Omental fat pad (tissue), 4 donors: ENCODE results near the gene NFIB. TPM values are rescaled to one million over a fixed set of nuclear protein-coding genes. Genes with fewer than 3 reads are reported as not detected.

Experiments
- ATAC-seq: fragments of 150-250 bp; one replicate; pipeline ENCODE4 v1.9.1; 2016; ENCODE audit warnings: mild to moderate bottlenecking, moderate library complexity; ENCODE audit not compliant: low FRiP score
- DNase-seq: peaks from one replicate; pipeline ENCODE4 v3.0.0-alpha.2; 2019; ENCODE audit warnings: low spot score
- CTCF ChIP-seq, 3 donors: fragments of 450-650 bp; IDR thresholded peaks; one replicate each; pipeline ENCODE4 v1.5.1; 2016 to 2017; ENCODE audit warnings: antibody characterized with exemption in 3 of 3, mild to moderate bottlenecking in 3 of 3, moderate library complexity in 2 of 3
- total RNA-seq, 4 donors: library from RNA; depleted of rRNA; stranded (reverse); fragments of >200 nt; gene quantifications; one replicate each; pipeline ENCODE4 v1.1.0, GENCODE V29; 2016

NFIB gene
- total RNA-seq, 4 donors from 2014 or later, result 55.1 to 265 (median 106) TPM

DNA sequence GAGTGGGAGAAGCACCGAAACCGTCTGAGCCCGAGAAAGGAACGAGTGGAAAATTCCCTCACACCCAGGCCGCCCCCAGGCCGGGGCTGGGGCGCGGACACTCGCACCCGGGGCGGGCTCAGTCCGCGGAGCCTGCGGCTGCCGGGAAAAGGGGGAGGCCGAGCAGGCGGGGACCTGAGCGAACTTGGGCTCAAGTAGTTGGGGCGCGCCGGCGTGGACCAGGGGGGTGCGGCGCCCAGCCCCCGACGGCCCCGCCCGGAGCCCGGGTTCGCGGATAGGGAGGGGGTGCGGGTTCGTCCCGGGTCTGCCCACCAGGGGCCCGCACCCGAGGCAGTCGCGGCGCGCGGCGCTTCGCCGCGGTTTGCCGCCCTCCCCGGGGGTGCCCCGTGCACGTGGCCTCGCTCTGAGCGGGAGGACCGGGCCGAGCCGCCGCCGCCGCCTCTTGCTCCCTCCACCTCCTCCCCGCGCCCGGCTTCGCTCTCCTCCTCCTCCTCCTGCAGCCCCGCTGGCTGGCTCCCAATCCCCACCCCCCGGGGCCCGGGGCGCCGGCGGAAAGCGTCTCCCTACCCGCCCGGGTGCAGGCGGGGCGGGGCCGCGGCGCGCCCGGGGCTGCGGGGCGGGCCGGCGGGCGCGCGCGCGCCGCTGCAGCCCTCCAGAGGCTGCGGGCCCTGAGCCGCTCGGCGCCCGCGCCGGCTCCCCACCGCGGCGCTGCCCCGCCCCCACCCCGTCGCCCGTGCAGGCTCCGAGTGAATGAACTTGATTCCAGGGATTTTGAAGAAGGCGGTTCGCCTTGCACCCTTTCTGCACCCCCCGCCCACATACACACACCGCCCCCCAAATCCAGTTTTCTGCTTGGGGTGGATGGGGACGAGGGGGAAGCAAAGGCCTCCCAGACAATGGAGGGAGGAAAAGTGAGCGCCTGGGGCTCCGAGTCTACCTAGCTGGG is 1.3 kb upstream of the NFIB start:
- DNase-seq, result no peak
- no peak for TF ChIP-seq CTCF (IDR thresholded peaks at IDR 0.05)
- ATAC-seq, result peak; percentile 74

- TF ChIP-seq CTCF (IDR thresholded peaks at IDR 0.05), result no peak
- DNase-seq, result no peak
- peak; percentile 41 for ATAC-seq
Measured at GRCh38 chr9:14314424-14314928, 535 bp upstream of the NFIB start.

GRCh38 chr9:14313378-14313940 is 482 bp downstream of the NFIB start:
- no peak for DNase-seq

GRCh38 chr9:14312719-14313377 is 1.1 kb downstream of the NFIB start:
- ATAC-seq, result no peak
- no peak for DNase-seq
- no peak for TF ChIP-seq CTCF (IDR thresholded peaks at IDR 0.05)

More at GRCh38 chr9:14313378-14313940, 482 bp downstream of the NFIB start:
- ATAC-seq, result no peak
- TF ChIP-seq CTCF (IDR thresholded peaks at IDR 0.05), result no peak

DNA sequence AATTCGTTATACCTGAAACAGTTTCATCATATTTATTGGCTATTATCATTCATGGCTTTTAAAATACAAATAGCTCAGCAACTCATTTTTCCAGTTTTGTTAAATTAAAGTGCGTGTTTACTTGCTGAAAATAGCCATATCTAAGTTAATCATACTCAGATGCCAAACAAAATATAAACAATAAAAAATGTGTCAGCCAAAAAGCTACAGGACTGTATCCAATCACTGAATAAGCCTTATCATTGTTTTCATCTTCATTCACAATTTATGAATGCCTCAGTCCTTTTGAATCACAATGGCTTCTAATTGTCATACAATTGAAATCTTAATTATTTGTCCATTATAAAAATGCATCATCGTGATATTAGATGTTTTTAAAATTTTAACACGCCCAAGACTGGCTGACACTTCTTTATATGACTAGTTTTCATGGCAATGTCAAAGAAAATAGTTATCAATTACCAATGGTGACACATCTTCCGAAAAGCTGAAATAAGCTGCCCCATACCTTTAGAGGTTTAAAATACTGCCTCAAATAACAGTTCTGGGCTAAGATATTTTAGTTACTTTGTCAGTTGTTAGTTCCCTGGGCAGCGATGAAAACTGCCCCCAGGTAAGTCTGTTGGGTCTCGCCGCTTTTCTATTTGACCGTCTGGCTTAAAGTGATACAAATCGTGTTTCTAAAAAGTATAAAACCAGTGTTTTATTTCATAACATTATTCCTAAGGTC is 1.8 kb downstream of the NFIB start:
- ATAC-seq (no peak), DNase-seq (no peak)
- no peak for TF ChIP-seq CTCF (IDR thresholded peaks at IDR 0.05)

DNA sequence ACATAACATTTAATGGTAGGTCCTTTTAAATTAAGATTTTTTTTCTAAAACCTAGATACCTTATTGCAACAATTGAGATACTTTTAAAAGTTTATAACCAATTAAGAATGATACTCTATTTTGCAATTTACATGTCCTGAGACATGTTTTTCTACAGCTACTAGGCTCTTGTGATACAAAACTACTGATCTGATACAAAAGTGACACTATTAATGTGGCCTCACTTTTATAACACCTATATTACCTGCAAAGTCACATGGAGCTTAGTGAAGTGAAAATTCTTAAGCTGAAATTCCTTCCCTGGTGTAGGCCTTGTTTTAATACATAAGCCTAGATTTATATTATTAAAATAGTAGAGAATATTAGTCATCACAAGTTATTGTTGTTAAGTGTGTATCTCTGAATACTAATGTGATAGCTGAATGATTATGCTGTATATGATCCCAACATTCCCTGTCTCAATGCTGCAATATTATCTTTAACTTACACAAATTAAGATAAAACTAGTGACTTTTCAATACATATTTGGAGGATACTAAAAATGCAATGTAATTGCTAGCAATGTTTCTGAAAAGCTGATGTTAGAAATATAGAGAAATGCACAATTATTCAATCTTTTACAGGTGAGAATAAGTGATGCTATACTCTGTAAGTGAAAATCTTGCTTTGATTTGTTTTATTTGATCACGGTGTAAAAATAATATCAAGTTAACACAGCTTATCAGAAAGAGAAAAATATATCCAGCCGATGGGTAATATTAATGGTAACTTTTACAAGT is 2.6 kb downstream of the NFIB start:
- DNase-seq (no peak), ATAC-seq (no peak)
- TF ChIP-seq CTCF (IDR thresholded peaks at IDR 0.05), result no peak
